Neural cell (in vitro differentiated cells): ENCODE data around the gene FNDC3B.

ENCODE experiments used
- EP300 ChIP-seq: fragments of 450-650 bp; conservative IDR thresholded peaks from 2 replicates; pipeline ENCODE4 v1.6.1; 2014; ENCODE audit warnings: antibody characterized with exemption, mild to moderate bottlenecking, moderate library complexity; ENCODE audit not compliant: poor library complexity, severe bottlenecking
- EZH2 ChIP-seq: fragments of 200-600, 300-800 bp; shearing (Covaris generic), sonication (generic); IDR thresholded peaks from 2 replicates; pipeline ENCODE4 v1.6.1; 2014; ENCODE audit warnings: antibody characterized with exemption, low read length, borderline replicate concordance, mild to moderate bottlenecking; ENCODE audit not compliant: insufficient read depth, poor library complexity, severe bottlenecking
- MXI1 ChIP-seq: fragments of 450-650 bp; conservative IDR thresholded peaks from 2 replicates; pipeline ENCODE4 v1.6.1; 2014; ENCODE audit warnings: antibody characterized with exemption, mild to moderate bottlenecking; ENCODE audit not compliant: poor library complexity, severe bottlenecking
- POLR2AphosphoS5 ChIP-seq: IDR thresholded peaks from 2 replicates; pipeline ENCODE4 v1.6.1; 2012
- RAD21 ChIP-seq: fragments of 450-650 bp; conservative IDR thresholded peaks from 2 replicates; pipeline ENCODE4 v1.6.1; 2014; ENCODE audit warnings: antibody characterized with exemption, mild to moderate bottlenecking, moderate library complexity
- SMC3 ChIP-seq: fragments of 450-650 bp; conservative IDR thresholded peaks from 2 replicates; pipeline ENCODE4 v1.6.1; 2014; ENCODE audit warnings: antibody characterized with exemption, mild to moderate bottlenecking, moderate library complexity; ENCODE audit not compliant: poor library complexity
- TAF1 ChIP-seq: IDR thresholded peaks from 2 replicates; pipeline ENCODE4 v1.6.1; 2012; ENCODE audit warnings: low read depth
- TF ChIP-seq, protein P1 (sequence below): fragments of 450-650 bp; IDR thresholded peaks from 2 replicates; pipeline ENCODE4 v1.5.1; 2014; ENCODE audit warnings: antibody characterized with exemption, mild to moderate bottlenecking, moderate library complexity; ENCODE audit not compliant: poor library complexity, severe bottlenecking
- TF ChIP-seq, protein P2 (sequence below): IDR thresholded peaks from 2 replicates; pipeline ENCODE4 v1.6.1; 2012; ENCODE audit warnings: borderline replicate concordance

DNA sequence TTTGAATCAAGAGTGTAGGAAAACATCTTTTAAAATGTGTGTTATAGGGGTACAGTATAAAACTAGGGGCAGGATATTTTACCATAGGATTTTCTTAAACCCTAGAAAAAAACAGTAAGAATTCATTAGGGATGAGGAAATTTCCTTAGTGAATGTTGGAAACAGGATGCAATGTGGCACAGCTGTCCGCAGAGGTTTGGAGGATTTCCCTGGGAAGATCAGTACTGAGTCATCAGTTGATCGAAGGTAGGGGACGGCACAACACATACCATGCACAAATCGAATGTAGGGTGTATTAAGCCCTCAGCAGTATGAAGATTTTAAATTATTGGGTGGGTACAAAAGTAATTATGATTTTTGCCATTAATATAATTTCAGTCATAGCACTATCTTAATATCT, 49.9 kb downstream of the FNDC3B start:
- TF ChIP-seq, protein P1, sequence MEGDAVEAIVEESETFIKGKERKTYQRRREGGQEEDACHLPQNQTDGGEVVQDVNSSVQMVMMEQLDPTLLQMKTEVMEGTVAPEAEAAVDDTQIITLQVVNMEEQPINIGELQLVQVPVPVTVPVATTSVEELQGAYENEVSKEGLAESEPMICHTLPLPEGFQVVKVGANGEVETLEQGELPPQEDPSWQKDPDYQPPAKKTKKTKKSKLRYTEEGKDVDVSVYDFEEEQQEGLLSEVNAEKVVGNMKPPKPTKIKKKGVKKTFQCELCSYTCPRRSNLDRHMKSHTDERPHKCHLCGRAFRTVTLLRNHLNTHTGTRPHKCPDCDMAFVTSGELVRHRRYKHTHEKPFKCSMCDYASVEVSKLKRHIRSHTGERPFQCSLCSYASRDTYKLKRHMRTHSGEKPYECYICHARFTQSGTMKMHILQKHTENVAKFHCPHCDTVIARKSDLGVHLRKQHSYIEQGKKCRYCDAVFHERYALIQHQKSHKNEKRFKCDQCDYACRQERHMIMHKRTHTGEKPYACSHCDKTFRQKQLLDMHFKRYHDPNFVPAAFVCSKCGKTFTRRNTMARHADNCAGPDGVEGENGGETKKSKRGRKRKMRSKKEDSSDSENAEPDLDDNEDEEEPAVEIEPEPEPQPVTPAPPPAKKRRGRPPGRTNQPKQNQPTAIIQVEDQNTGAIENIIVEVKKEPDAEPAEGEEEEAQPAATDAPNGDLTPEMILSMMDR: no peak
- TF ChIP-seq EZH2: no peak
- TF ChIP-seq POLR2AphosphoS5: no peak
- TF ChIP-seq EP300: no peak
- TF ChIP-seq TAF1: no peak
- no peak for TF ChIP-seq RAD21
- no peak for TF ChIP-seq MXI1
- no peak for TF ChIP-seq SMC3
- TF ChIP-seq, protein P2, sequence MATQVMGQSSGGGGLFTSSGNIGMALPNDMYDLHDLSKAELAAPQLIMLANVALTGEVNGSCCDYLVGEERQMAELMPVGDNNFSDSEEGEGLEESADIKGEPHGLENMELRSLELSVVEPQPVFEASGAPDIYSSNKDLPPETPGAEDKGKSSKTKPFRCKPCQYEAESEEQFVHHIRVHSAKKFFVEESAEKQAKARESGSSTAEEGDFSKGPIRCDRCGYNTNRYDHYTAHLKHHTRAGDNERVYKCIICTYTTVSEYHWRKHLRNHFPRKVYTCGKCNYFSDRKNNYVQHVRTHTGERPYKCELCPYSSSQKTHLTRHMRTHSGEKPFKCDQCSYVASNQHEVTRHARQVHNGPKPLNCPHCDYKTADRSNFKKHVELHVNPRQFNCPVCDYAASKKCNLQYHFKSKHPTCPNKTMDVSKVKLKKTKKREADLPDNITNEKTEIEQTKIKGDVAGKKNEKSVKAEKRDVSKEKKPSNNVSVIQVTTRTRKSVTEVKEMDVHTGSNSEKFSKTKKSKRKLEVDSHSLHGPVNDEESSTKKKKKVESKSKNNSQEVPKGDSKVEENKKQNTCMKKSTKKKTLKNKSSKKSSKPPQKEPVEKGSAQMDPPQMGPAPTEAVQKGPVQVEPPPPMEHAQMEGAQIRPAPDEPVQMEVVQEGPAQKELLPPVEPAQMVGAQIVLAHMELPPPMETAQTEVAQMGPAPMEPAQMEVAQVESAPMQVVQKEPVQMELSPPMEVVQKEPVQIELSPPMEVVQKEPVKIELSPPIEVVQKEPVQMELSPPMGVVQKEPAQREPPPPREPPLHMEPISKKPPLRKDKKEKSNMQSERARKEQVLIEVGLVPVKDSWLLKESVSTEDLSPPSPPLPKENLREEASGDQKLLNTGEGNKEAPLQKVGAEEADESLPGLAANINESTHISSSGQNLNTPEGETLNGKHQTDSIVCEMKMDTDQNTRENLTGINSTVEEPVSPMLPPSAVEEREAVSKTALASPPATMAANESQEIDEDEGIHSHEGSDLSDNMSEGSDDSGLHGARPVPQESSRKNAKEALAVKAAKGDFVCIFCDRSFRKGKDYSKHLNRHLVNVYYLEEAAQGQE: no peak
